ENCODE measurements around the gene SLC25A33.

SLC25A33 gene

GRCh38 chr1:9604836-9605235 is 65.6 kb downstream of the SLC25A33 start:
- no peaks in the 10 kb centered on the region for H3K27me3 ChIP-seq (ENCODE audit: low read depth)
- no peaks in the 10 kb centered on the region for H3K9me3 ChIP-seq
- in situ Hi-C loops (cut with MboI; ENCODE audit: low sequenced_read_pairs), result no loop called here
- H3K4me3 ChIP-seq, result no peak overlapping the region
- H3K4me1 ChIP-seq, result no peaks in the 10 kb centered on the region
- no peak for DNase-seq (ENCODE audit: low spot score in 2 of 2)
- H3K36me3 ChIP-seq (replicated peaks), result peaks cover 64% of the 10 kb centered on the region

GRCh38 chr1:9605946-9606455 is 66.7 kb downstream of the SLC25A33 start:
- Histone ChIP-seq H3K27me3 (ENCODE audit: low read depth) (no peaks in the 10 kb centered on the region), H3K4me1 (no peaks in the 10 kb centered on the region), H3K4me3 (no peak overlapping the region), H3K36me3 (replicated peaks) (peaks cover 54% of the 10 kb centered on the region), H3K9me3 (no peaks in the 10 kb centered on the region)
- DNase-seq (ENCODE audit: low spot score in 2 of 2), result no peak
- in situ Hi-C loops (cut with MboI; ENCODE audit: low sequenced_read_pairs), result no loop called here

DNA sequence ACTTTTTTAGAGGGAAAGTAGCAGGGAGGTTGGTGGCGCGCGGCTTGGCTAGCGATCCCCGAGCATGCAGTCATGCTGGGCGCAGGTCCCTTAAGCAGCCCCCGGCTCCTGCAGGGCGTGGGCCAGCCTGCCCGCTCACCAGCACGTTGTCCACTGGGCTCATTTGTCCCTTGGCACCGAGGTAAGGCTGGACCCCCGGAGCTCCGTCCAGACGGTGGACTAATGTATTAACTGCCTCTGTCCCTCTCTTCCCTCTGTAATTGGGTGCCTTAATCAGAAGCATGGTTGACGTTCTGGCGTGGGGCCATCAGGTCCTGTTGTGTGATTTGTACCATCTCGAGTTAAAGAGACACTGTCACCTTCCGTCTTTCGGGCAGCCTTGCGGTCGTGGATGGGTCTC is 67.2 kb downstream of the SLC25A33 start:
- H3K9me3 ChIP-seq, result no peaks in the 10 kb centered on the region
- no peak overlapping the region for H3K4me3 ChIP-seq
- no peak for DNase-seq (ENCODE audit: low spot score in 2 of 2)
- peaks cover 51% of the 10 kb centered on the region for H3K36me3 ChIP-seq (replicated peaks)
- no peaks in the 10 kb centered on the region for H3K27me3 ChIP-seq (ENCODE audit: low read depth)
- no peaks in the 10 kb centered on the region for H3K4me1 ChIP-seq
- in situ Hi-C loops (cut with MboI; ENCODE audit: low sequenced_read_pairs), result no loop called here

DNA sequence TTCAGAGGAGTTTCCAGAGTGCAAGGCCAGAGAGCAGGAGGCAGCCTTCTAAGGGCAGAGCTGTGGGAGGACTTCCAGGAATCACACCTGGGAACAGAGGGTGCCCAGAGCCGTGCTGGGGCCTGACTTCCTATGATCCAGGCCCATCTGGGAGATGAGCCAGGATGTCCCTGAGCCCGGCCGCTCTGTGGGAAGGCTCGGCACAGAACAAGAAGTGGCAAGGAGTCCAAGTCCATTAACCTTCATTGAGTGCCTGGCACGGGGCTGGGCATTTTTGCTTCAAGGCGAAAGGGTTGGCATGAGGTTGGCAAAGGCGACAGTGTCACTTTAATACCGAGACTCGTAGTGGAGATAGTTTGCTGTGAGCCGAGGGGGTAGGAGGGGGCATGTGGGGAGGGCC is 67.7 kb downstream of the SLC25A33 start:
- no peaks in the 10 kb centered on the region for H3K27me3 ChIP-seq (ENCODE audit: low read depth)
- no peaks in the 10 kb centered on the region for H3K9me3 ChIP-seq
- H3K36me3 ChIP-seq (replicated peaks), result peaks cover 51% of the 10 kb centered on the region
- H3K4me1 ChIP-seq, result no peaks in the 10 kb centered on the region
- H3K4me3 ChIP-seq, result no peak overlapping the region
- DNase-seq (ENCODE audit: low spot score in 2 of 2), result no peak
- in situ Hi-C loops (cut with MboI; ENCODE audit: low sequenced_read_pairs), result no loop called here

DNA sequence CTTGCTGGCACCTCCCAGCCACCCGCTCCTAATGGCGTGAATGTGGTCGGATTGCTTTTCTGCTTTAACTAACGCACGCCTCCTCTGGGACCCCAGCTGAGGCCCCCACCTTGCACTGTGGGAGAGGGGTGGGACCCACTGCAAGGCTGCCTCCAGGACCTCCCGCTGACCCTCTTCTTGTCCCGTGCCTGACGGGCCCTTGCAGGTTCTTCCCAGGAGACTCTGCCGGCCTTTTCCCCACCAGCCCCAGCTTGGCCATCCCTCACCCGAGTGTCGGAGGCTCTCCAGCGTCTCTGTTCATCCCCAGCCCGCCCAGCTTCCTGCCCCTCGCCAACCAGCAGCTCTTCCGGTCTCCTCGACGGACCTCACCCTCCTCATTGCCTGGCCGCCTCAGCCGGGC is 68.1 kb downstream of the SLC25A33 start:
- DNase-seq (ENCODE audit: low spot score in 2 of 2), result no peak
- Histone ChIP-seq H3K9me3 (no peaks in the 10 kb centered on the region), H3K36me3 (replicated peaks) (peaks cover 52% of the 10 kb centered on the region), H3K4me1 (no peaks in the 10 kb centered on the region), H3K27me3 (ENCODE audit: low read depth) (no peaks in the 10 kb centered on the region), H3K4me3 (no peak overlapping the region)
- in situ Hi-C loops (cut with MboI; ENCODE audit: low sequenced_read_pairs), result no loop called here

DNA sequence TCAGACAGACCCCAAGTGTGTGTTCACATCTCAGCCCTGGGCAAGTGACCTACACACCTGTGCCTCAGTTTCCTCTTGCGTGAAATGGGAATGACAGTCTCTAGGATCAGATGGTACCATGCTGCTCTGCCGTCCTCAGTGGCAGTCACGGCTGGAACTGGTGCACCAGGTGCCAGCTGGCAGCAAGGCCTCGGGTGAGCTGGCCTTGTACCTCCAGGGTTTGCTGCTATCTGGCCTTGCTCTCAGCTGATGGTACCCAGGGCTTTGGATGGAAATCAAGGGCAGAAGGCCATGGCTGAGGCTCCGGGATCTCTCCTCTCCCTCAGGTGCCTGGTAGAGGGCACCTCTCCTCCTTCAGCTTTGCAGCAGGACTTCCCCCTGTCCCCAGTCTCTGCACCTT is 70.7 kb downstream of the SLC25A33 start:
- Histone ChIP-seq H3K4me1 (no peaks in the 10 kb centered on the region), H3K27me3 (ENCODE audit: low read depth) (no peaks in the 10 kb centered on the region), H3K36me3 (replicated peaks) (peaks cover 36% of the 10 kb centered on the region), H3K4me3 (no peak overlapping the region), H3K9me3 (no peaks in the 10 kb centered on the region)
- in situ Hi-C loops (cut with MboI; ENCODE audit: low sequenced_read_pairs), result no loop called here
- no peak for DNase-seq (ENCODE audit: low spot score in 2 of 2)

DNA sequence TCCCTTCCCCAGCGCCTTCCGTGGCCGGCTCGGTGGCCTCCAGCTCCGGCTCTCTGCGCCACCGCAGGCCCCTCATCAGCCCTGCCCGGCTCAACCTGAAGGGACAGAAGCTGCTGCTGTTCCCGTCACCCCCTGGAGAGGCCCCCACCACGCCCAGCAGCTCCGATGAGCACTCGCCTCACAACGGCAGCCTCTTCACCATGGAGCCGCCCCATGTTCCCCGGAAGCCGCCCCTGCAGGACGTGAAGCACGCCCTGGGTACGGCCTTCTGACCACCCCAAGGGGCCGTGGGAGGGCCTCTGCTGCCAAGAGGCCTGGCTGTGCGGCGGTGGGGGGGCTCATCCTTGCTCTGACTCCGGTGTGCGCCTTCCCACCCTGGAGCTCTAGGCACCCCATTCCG is 71.3 kb downstream of the SLC25A33 start:
- Histone ChIP-seq H3K36me3 (replicated peaks) (peaks cover 36% of the 10 kb centered on the region), H3K4me1 (no peaks in the 10 kb centered on the region), H3K27me3 (ENCODE audit: low read depth) (no peaks in the 10 kb centered on the region), H3K9me3 (no peaks in the 10 kb centered on the region), H3K4me3 (no peak overlapping the region)
- in situ Hi-C loops (cut with MboI; ENCODE audit: low sequenced_read_pairs), result no loop called here
- no peak for DNase-seq (ENCODE audit: low spot score in 2 of 2)

DNA sequence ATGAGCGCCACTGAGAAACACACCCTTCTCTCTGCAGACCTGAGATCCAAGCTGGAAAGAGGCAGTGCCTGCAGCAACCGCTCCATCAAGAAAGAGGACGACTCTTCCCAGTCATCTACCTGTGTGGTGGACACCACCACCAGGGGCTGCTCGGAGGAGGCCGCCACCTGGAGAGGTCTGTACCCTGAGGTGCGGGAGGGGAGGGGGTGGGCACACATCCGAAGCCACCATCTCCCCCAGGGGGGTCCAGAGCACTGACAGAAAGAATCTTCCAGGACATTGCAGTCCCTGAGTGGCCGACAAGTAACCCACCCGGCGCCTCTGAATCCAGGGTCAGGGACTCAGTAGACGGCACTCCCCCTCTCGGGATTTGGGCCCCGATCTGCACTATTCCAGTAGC is 72.5 kb downstream of the SLC25A33 start:
- Histone ChIP-seq H3K4me3 (no peak overlapping the region), H3K4me1 (no peaks in the 10 kb centered on the region), H3K27me3 (ENCODE audit: low read depth) (no peaks in the 10 kb centered on the region), H3K9me3 (no peaks in the 10 kb centered on the region), H3K36me3 (replicated peaks) (peaks cover 36% of the 10 kb centered on the region)
- DNase-seq (ENCODE audit: low spot score in 2 of 2), result no peak
- in situ Hi-C loops (cut with MboI; ENCODE audit: low sequenced_read_pairs), result no loop called here

- H3K4me3 ChIP-seq, result no peak overlapping the region
- no peak for DNase-seq (ENCODE audit: low spot score in 2 of 2)
- in situ Hi-C loops (cut with MboI; ENCODE audit: low sequenced_read_pairs), result no loop called here
- no peaks in the 10 kb centered on the region for H3K9me3 ChIP-seq
- H3K36me3 ChIP-seq (replicated peaks), result peaks cover 36% of the 10 kb centered on the region
- H3K27me3 ChIP-seq (ENCODE audit: low read depth), result no peaks in the 10 kb centered on the region
- no peaks in the 10 kb centered on the region for H3K4me1 ChIP-seq
Observed at GRCh38 chr1:9612162-9612845, 73.0 kb downstream of the SLC25A33 start.

GRCh38 chr1:9612871-9613624 is 73.8 kb downstream of the SLC25A33 start:
- Histone ChIP-seq H3K9me3 (no peaks in the 10 kb centered on the region), H3K36me3 (replicated peaks) (peaks cover 31% of the 10 kb centered on the region), H3K4me3 (no peak overlapping the region), H3K27me3 (ENCODE audit: low read depth) (no peaks in the 10 kb centered on the region), H3K4me1 (no peaks in the 10 kb centered on the region)
- no peak for DNase-seq (ENCODE audit: low spot score in 2 of 2)
- in situ Hi-C loops (cut with MboI; ENCODE audit: low sequenced_read_pairs), result no loop called here

GRCh38 chr1:9613625-9614299 is 74.5 kb downstream of the SLC25A33 start:
- in situ Hi-C loops (cut with MboI; ENCODE audit: low sequenced_read_pairs), result no loop called here
- Histone ChIP-seq H3K4me1 (no peaks in the 10 kb centered on the region), H3K36me3 (replicated peaks) (peaks cover 29% of the 10 kb centered on the region), H3K9me3 (no peaks in the 10 kb centered on the region), H3K4me3 (no peak overlapping the region), H3K27me3 (ENCODE audit: low read depth) (no peaks in the 10 kb centered on the region)
- DNase-seq (ENCODE audit: low spot score in 2 of 2), result no peak

GRCh38 chr1:9615316-9616063 is 76.2 kb downstream of the SLC25A33 start:
- Histone ChIP-seq H3K36me3 (replicated peaks) (peaks cover 18% of the 10 kb centered on the region), H3K4me3 (no peak overlapping the region), H3K27me3 (ENCODE audit: low read depth) (no peaks in the 10 kb centered on the region), H3K4me1 (no peaks in the 10 kb centered on the region), H3K9me3 (no peaks in the 10 kb centered on the region)
- in situ Hi-C loops (cut with MboI; ENCODE audit: low sequenced_read_pairs), result no loop called here
- DNase-seq (ENCODE audit: low spot score in 2 of 2), result peak in 1 of 2 experiments; percentile 68

GRCh38 chr1:9618909-9619679 is 79.8 kb downstream of the SLC25A33 start:
- no peaks in the 10 kb centered on the region for H3K4me1 ChIP-seq
- H3K9me3 ChIP-seq, result no peaks in the 10 kb centered on the region
- no peaks in the 10 kb centered on the region for H3K27me3 ChIP-seq (ENCODE audit: low read depth)
- no peak for DNase-seq (ENCODE audit: low spot score in 2 of 2)
- no peaks in the 10 kb centered on the region for H3K36me3 ChIP-seq (replicated peaks)
- no peak overlapping the region for H3K4me3 ChIP-seq
- in situ Hi-C loops (cut with MboI; ENCODE audit: low sequenced_read_pairs), result no loop called here
